GM18873 (cell line): ENCODE results near the gene KCNV2.

Experiments used
- ATAC-seq: cut with Tn5 transposase; IDR thresholded peaks from one replicate; pipeline ENCODE4 v1.9.1; 2021; ENCODE audit warnings: mild to moderate bottlenecking, moderate library complexity, moderate number of reproducible peaks; ENCODE audit not compliant: unreplicated experiment, low FRiP score

KCNV2 gene

DNA sequence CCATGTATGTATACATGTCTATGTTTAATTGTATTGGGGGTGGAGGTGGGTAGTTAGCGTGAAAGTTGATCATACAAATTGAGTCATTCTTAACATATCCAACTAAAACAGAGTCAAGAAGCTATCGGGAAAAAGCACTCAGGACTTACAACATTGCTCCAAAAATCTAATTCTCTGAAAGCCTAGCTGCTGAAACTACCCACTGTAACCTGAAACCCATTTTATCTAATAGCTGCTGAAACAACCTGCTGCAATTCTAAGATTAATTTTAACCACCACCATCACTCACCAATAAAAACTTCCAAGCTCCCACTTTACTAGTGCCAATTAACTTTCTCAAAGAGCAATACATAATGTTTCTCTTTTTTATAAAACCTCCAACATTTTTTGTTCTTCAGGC is 32.2 kb downstream of the KCNV2 start:
- ATAC-seq: no peak

- ATAC-seq: no peak
Observed at GRCh38 chr9:2755285-2755684, 38.0 kb downstream of the KCNV2 start.

DNA sequence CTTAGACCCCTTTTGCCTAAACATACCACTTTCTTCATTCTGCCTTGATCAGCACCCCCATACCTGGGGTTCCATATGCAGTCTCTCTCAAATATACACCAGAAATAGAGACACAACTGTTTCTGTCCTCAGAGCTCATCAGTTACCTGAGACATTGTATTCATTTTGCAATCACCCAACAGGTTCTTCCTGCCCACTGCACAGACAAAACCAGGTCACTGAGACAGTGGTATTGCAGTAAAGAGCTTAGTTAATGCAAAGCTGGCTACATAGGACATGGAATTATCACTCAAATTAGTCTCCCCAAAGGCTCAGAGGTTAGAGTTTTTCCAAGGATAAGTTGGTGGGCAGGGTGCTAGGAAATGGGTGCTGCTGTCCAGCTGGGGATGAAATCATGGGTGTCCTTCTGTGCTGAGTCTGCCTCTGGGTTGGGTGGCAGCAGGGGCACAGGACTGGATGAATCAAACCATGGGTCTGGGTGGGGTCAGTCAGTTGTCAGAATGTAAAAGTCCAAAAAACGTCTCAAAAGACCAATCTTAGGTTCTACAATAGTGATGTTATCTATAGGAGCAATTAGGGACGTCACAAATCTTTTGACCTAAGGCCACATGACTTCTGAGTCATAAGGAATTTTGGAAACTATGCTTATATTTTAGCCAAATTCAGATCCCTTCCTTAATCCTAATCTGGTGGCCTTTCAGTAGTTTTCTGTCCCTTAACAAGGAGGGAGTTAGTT is 41.0 kb downstream of the KCNV2 start:
- no peak for ATAC-seq

GRCh38 chr9:2758898-2759510 is 41.7 kb downstream of the KCNV2 start:
- no peak for ATAC-seq

- peak; percentile 65 for ATAC-seq
Observed at GRCh38 chr9:2761424-2761823, 44.1 kb downstream of the KCNV2 start.

GRCh38 chr9:2764353-2764752 is 47.0 kb downstream of the KCNV2 start:
- no peak for ATAC-seq

DNA sequence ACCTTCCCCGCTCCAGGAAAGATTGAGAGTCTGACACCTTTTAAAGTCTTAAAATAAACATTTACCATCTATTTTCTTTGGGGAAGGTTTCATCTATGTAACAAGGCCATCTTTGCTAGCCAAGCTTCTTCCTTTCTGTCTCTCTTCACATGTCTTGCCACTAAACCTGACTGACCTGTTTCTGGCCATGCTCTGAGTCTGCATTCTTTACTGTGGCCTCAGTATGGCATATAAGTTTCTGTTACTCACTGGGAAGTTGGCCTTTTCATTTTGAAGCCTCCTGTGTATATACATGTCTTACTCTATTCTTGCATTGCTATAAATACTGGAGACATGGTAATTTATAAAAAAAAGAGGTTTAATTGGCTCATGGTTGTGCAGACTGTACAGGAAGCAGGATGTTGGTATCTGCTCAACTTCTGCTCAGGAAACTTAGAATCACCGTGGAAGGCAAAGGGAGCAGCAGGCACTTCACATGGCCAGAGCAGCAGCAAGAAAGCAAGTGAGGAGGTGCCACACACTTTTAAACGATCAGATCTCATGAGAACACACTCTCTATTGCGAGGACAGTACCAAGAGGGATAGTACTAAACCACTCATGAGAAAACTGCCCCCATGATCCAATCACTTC is 48.1 kb downstream of the KCNV2 start:
- no peak for ATAC-seq

GRCh38 chr9:2767800-2768677 is 50.7 kb downstream of the KCNV2 start:
- no peak for ATAC-seq

DNA sequence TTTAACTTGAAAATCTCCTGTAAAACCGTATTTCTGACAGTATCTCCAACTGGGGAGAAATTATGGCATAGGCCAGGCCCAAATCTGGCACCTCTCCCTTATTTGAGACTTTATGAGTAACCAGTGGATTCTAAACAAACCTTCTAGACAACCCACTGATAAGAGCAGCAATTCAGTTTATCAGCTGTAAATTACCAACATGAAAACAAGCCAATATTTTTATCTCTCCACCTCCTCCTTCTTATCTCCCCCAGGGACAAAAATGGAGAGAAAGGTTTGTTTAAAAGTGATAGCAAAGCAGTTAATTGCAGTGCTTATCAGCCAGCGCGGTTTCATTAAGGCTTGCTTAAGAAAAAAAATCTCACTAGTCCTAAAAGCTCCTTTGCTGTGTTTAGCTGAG is 53.8 kb downstream of the KCNV2 start:
- no peak for ATAC-seq

GRCh38 chr9:2771661-2772060 is 54.4 kb downstream of the KCNV2 start:
- ATAC-seq: no peak

DNA sequence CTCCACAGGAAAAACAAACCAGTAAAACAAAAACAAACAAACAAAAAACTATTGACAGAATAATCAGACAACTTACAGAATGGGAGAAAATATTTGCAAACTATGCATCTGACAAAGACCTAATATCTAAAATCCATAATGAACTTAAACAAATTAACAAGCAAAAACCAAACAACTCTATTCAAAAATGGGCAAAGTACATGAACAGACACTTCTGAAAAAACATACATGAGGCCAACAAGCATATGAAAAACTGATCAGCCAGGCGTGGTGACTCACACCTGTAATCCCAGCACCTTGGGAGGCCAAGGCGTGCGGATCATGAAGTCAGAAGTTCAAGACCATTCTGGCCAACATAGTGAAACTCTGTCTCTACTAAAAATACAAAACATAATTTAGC is 60.1 kb downstream of the KCNV2 start:
- ATAC-seq: no peak

- ATAC-seq: no peak
Observed at GRCh38 chr9:2778816-2779215, 61.5 kb downstream of the KCNV2 start.
